ENCODE data around the gene CD4. TPM values are rescaled to one million over a fixed set of nuclear protein-coding genes. Genes with fewer than 3 reads are reported as not detected.

CD4 gene
- total RNA-seq, 2 donors from 2014 or later, result 0.77 to 1.3 TPM

- no peaks in the 10 kb centered on the region for H3K27me3 ChIP-seq (ENCODE audit: control insufficient read depth, insufficient read depth, low read length, poor library complexity, severe bottlenecking)
- Mint-ChIP-seq H3K4me3 (no peak overlapping the region), H3K27ac (no peak overlapping the region), H3K4me1 (peaks cover 24% of the 10 kb centered on the region), H3K9me3 (peaks cover 8% of the 10 kb centered on the region), H3K27me3 (ENCODE audit: insufficient read depth) (peaks cover 49% of the 10 kb centered on the region), H3K36me3 (ENCODE audit: low read depth) (no peaks in the 10 kb centered on the region)
- no peak for DNase-seq
- H3K4me1 ChIP-seq (ENCODE audit: control insufficient read depth, insufficient read depth, low read length), result no peaks in the 10 kb centered on the region
- TF ChIP-seq, protein P1, sequence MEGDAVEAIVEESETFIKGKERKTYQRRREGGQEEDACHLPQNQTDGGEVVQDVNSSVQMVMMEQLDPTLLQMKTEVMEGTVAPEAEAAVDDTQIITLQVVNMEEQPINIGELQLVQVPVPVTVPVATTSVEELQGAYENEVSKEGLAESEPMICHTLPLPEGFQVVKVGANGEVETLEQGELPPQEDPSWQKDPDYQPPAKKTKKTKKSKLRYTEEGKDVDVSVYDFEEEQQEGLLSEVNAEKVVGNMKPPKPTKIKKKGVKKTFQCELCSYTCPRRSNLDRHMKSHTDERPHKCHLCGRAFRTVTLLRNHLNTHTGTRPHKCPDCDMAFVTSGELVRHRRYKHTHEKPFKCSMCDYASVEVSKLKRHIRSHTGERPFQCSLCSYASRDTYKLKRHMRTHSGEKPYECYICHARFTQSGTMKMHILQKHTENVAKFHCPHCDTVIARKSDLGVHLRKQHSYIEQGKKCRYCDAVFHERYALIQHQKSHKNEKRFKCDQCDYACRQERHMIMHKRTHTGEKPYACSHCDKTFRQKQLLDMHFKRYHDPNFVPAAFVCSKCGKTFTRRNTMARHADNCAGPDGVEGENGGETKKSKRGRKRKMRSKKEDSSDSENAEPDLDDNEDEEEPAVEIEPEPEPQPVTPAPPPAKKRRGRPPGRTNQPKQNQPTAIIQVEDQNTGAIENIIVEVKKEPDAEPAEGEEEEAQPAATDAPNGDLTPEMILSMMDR (conservative IDR thresholded peaks at IDR 0.05), result no peak
- WGBS, 2 experiments (ENCODE audit: insufficient coverage in 1 of 2, insufficient read length in 1 of 2), result 90% methylated on average over 5 of the region's 5 CpGs
- H3K9ac ChIP-seq (ENCODE audit: extremely low read depth, low read length, poor library complexity, severe bottlenecking), result no peak overlapping the region
- H3K36me3 ChIP-seq (ENCODE audit: control insufficient read depth, insufficient read depth, low read length), result no peaks in the 10 kb centered on the region
- H3K9me3 ChIP-seq (ENCODE audit: control insufficient read depth, low read length), result no peaks in the 10 kb centered on the region
- no peak overlapping the region for H3K4me3 ChIP-seq (ENCODE audit: low read length)
- H3K27ac ChIP-seq (ENCODE audit: low read depth, low read length), result no peak overlapping the region
Measured at GRCh38 chr12:6799147-6799546, 9.8 kb downstream of the CD4 start.

- no peak overlapping the region for H3K4me3 Mint-ChIP-seq
- peaks cover 3% of the 10 kb centered on the region for H3K4me1 ChIP-seq (ENCODE audit: control insufficient read depth, insufficient read depth, low read length)
- no peaks in the 10 kb centered on the region for H3K36me3 Mint-ChIP-seq (ENCODE audit: low read depth)
- DNase-seq, result no peak
- H3K9me3 Mint-ChIP-seq, result peaks cover 16% of the 10 kb centered on the region
- TF ChIP-seq, protein P1 (conservative IDR thresholded peaks at IDR 0.05), result no peak
- no peak overlapping the region for H3K27ac Mint-ChIP-seq
- H3K36me3 ChIP-seq (ENCODE audit: control insufficient read depth, insufficient read depth, low read length), result no peaks in the 10 kb centered on the region
- no peak overlapping the region for H3K4me3 ChIP-seq (ENCODE audit: low read length)
- 90 to 100% methylated on average over 1 of the region's 1 CpG for WGBS, 2 experiments (ENCODE audit: insufficient coverage in 1 of 2, insufficient read length in 1 of 2)
- H3K9me3 ChIP-seq (ENCODE audit: control insufficient read depth, low read length), result no peaks in the 10 kb centered on the region
- no peaks in the 10 kb centered on the region for H3K27me3 ChIP-seq (ENCODE audit: control insufficient read depth, insufficient read depth, low read length, poor library complexity, severe bottlenecking)
- H3K9ac ChIP-seq (ENCODE audit: extremely low read depth, low read length, poor library complexity, severe bottlenecking), result no peak overlapping the region
- H3K4me1 Mint-ChIP-seq, result peaks cover 23% of the 10 kb centered on the region
- peaks cover 14% of the 10 kb centered on the region for H3K27me3 Mint-ChIP-seq (ENCODE audit: insufficient read depth)
- H3K27ac ChIP-seq (ENCODE audit: low read depth, low read length), result no peak overlapping the region
Measured at GRCh38 chr12:6807170-6807569, 17.8 kb downstream of the CD4 start.

DNA sequence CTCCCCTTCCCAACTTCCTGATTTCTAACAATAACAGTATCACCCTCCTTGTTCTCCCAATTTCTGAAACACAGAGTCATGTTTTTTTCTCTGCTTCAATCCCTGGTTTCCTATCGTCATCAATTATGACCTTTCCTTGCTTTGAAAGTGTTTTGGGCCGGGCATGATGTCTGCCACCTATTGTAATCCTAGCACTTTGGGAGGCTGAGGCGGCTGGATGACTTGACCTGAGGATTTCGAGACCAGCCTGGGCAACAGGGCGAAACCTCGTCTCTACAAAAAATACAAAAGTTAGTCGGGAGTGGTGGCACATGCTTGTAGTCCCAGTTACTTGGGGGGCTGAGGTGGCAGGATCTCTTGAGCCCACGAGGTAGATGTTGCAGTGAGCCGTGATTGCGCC is 19.7 kb downstream of the CD4 start:
- WGBS, 2 experiments (ENCODE audit: insufficient coverage in 1 of 2, insufficient read length in 1 of 2), result 72 to 74% methylated on average over 10 of the region's 10 CpGs
- peak; percentile 77 for DNase-seq
- peaks cover 2% of the 10 kb centered on the region for H3K27me3 ChIP-seq (ENCODE audit: control insufficient read depth, insufficient read depth, low read length, poor library complexity, severe bottlenecking)
- Mint-ChIP-seq H3K27me3 (ENCODE audit: insufficient read depth) (peaks cover 26% of the 10 kb centered on the region), H3K27ac (peak overlapping the region; percentile 28), H3K4me3 (no peak overlapping the region), H3K36me3 (ENCODE audit: low read depth) (no peaks in the 10 kb centered on the region), H3K4me1 (peaks cover 28% of the 10 kb centered on the region), H3K9me3 (peaks cover 12% of the 10 kb centered on the region)
- no peak overlapping the region for H3K9ac ChIP-seq (ENCODE audit: extremely low read depth, low read length, poor library complexity, severe bottlenecking)
- no peaks in the 10 kb centered on the region for H3K9me3 ChIP-seq (ENCODE audit: control insufficient read depth, low read length)
- no peaks in the 10 kb centered on the region for H3K36me3 ChIP-seq (ENCODE audit: control insufficient read depth, insufficient read depth, low read length)
- TF ChIP-seq, protein P1 (conservative IDR thresholded peaks at IDR 0.05), result no peak
- no peak overlapping the region for H3K27ac ChIP-seq (ENCODE audit: low read depth, low read length)
- peaks cover 5% of the 10 kb centered on the region for H3K4me1 ChIP-seq (ENCODE audit: control insufficient read depth, insufficient read depth, low read length)
- H3K4me3 ChIP-seq (ENCODE audit: low read length), result no peak overlapping the region
